NB4 (cell line): ENCODE measurements around the gene EDIL3.

Source experiments
- MYC ChIP-seq: IDR thresholded peaks from 2 replicates; pipeline ENCODE4 v1.6.1; 2011; ENCODE audit warnings: low read depth, low read length
- POLR2A ChIP-seq: IDR thresholded peaks from 2 replicates; pipeline ENCODE4 v1.6.1; 2011; ENCODE audit warnings: mild to moderate bottlenecking; ENCODE audit not compliant: insufficient read length; ENCODE audit errors: extremely low read depth
- TF ChIP-seq, protein P1 (sequence below): IDR thresholded peaks from one replicate; pipeline ENCODE4 v1.5.1; 2012; ENCODE audit warnings: low read depth, low read length
- TF ChIP-seq, protein P2 (sequence below): IDR thresholded peaks from 2 replicates; pipeline ENCODE4 v1.6.1; 2011; ENCODE audit warnings: low read depth, low read length

DNA sequence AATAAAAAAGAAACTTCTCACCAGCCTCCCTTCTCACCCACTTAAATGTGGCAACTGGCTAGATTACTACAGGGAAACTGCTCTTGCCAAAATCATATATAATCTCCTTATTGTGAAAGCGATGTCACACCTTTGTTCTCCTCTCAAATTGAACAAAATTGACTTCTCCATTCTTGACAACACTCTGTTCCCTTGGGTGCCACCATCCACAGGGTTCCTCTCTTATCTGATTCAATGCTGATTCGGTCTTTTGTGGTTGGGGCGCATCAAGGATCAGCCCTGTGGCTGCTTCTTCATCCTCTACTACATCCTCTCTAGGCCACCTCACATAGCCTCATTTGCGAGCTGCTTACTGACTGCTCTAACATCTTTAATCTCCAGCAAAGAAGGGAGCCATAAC is 86.1 kb downstream of the EDIL3 start:
- TF ChIP-seq, protein P1, sequence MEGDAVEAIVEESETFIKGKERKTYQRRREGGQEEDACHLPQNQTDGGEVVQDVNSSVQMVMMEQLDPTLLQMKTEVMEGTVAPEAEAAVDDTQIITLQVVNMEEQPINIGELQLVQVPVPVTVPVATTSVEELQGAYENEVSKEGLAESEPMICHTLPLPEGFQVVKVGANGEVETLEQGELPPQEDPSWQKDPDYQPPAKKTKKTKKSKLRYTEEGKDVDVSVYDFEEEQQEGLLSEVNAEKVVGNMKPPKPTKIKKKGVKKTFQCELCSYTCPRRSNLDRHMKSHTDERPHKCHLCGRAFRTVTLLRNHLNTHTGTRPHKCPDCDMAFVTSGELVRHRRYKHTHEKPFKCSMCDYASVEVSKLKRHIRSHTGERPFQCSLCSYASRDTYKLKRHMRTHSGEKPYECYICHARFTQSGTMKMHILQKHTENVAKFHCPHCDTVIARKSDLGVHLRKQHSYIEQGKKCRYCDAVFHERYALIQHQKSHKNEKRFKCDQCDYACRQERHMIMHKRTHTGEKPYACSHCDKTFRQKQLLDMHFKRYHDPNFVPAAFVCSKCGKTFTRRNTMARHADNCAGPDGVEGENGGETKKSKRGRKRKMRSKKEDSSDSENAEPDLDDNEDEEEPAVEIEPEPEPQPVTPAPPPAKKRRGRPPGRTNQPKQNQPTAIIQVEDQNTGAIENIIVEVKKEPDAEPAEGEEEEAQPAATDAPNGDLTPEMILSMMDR: no peak
- TF ChIP-seq POLR2A (no peak), MYC (no peak)
- TF ChIP-seq, protein P2, sequence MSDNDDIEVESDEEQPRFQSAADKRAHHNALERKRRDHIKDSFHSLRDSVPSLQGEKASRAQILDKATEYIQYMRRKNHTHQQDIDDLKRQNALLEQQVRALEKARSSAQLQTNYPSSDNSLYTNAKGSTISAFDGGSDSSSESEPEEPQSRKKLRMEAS: no peak
